IMR-90 (cell line): ENCODE results near the gene RNF17. TPM values are rescaled to one million over a fixed set of nuclear protein-coding genes. Genes with fewer than 3 reads are reported as not detected.

Experiments
- ATAC-seq: fragments of 200-7000 bp; cut with Tn5 transposase; 2 replicates; pipeline ENCODE4 v1.9.1; 2020; ENCODE audit warnings: low read depth, mild to moderate bottlenecking, moderate library complexity
- BruUV-seq: library from RNA; stranded (reverse); fragments of 400-500 nt; replicated peaks from 2 replicates; lab custom pipeline; 2021; lab: Mats Ljungman, UMichigan
- CTCF ChIA-PET: fragments of 300-600 bp; formaldehyde crosslinking; extraction: SDS; loops from one replicate; lab custom pipeline; 2021; ENCODE audit warnings: antibody characterized with exemption; lab: Yijun Ruan, JAX
- POLR2A ChIA-PET: fragments of 300-600 bp; sonication (Branson Sonifier 250); formaldehyde crosslinking; loops from one replicate; lab custom pipeline; 2022; ENCODE audit warnings: antibody characterized with exemption; ENCODE audit not compliant: unreplicated experiment; lab: Charles Lee
- DNase-seq: peaks from one replicate; pipeline ENCODE4 v3.0.0; 2013
- H2AFZ ChIP-seq: replicated peaks from 2 replicates; pipeline ENCODE3; 2013; ENCODE audit warnings: low read length, mild to moderate bottlenecking; ENCODE audit not compliant: poor library complexity
- H2AK5ac ChIP-seq: 2 replicates; pipeline ENCODE4 v1.6.1; 2013; ENCODE audit warnings: low read depth, low read length, inconsistent platforms
- H2AK9ac ChIP-seq: replicated peaks from 2 replicates; pipeline ENCODE3; 2013; ENCODE audit warnings: mild to moderate bottlenecking, low read depth, low read length, moderate library complexity; ENCODE audit not compliant: poor library complexity
- H2BK120ac ChIP-seq: 2 replicates; pipeline ENCODE4 v1.6.1; 2013; ENCODE audit warnings: low read depth, low read length, inconsistent platforms
- H2BK15ac ChIP-seq: 3 replicates; pipeline ENCODE4 v1.6.1; 2013; ENCODE audit warnings: low read depth, low read length, inconsistent platforms
- H2BK20ac ChIP-seq: 2 replicates; pipeline ENCODE4 v1.6.1; 2013; ENCODE audit warnings: low read depth, mild to moderate bottlenecking, inconsistent platforms, low read length, moderate library complexity
- H2BK5ac ChIP-seq: 2 replicates; pipeline ENCODE4 v1.6.1; 2013; ENCODE audit warnings: mild to moderate bottlenecking, low read depth, low read length, inconsistent platforms; ENCODE audit not compliant: poor library complexity, severe bottlenecking
- H3K14ac ChIP-seq: replicated peaks from 2 replicates; pipeline ENCODE4 v1.6.1; 2013; ENCODE audit warnings: low read depth, low read length, inconsistent platforms
- H3K18ac ChIP-seq: 2 replicates; pipeline ENCODE4 v1.6.1; 2013; ENCODE audit warnings: low read depth, low read length, control low read depth
- H3K23ac ChIP-seq: 2 replicates; pipeline ENCODE4 v1.6.1; 2013; ENCODE audit warnings: low read depth, low read length, inconsistent platforms
- H3K27ac ChIP-seq: 2 replicates; pipeline ENCODE4 v1.5.1; 2013; ENCODE audit warnings: mild to moderate bottlenecking, control low read depth, low read length; ENCODE audit not compliant: insufficient read depth
- H3K27me3 ChIP-seq: 2 replicates; pipeline ENCODE4 v1.6.1; 2013; ENCODE audit warnings: low read length; ENCODE audit not compliant: control insufficient read depth, insufficient read depth
- H3K36me3 ChIP-seq: 2 replicates; pipeline ENCODE4 v1.6.1; 2013; ENCODE audit warnings: low read length, mixed read lengths; ENCODE audit not compliant: control insufficient read depth, insufficient read depth
- H3K4ac ChIP-seq: 2 replicates; pipeline ENCODE4 v1.6.1; 2013; ENCODE audit warnings: low read depth, low read length, inconsistent platforms
- H3K4me1 ChIP-seq: 2 replicates; pipeline ENCODE4 v1.6.1; 2013; ENCODE audit warnings: low read length, mixed read lengths; ENCODE audit not compliant: control insufficient read depth, insufficient read depth
- H3K4me2 ChIP-seq: 2 replicates; pipeline ENCODE4 v1.6.1; 2013; ENCODE audit warnings: low read depth, mild to moderate bottlenecking, control low read depth, low read length, moderate library complexity
- H3K4me3 ChIP-seq: 2 replicates; pipeline ENCODE4 v1.5.1; 2013; ENCODE audit warnings: low read depth, mild to moderate bottlenecking, control low read depth, low read length, moderate library complexity; ENCODE audit not compliant: insufficient read depth
- H3K56ac ChIP-seq: 2 replicates; pipeline ENCODE4 v1.6.1; 2013; ENCODE audit warnings: low read length, inconsistent platforms; ENCODE audit not compliant: insufficient read depth; ENCODE audit errors: extremely low read depth
- H3K79me1 ChIP-seq, 2 experiments: 2 replicates each; pipeline ENCODE4 v1.6.1; 2013; ENCODE audit warnings: low read length in 2 of 2, inconsistent platforms in 1 of 2, low read depth in 1 of 2
- H3K9ac ChIP-seq: 2 replicates; pipeline ENCODE4 v1.6.1; 2013; ENCODE audit warnings: low read depth, low read length, control low read depth
- H3K9me1 ChIP-seq: 2 replicates; pipeline ENCODE4 v1.6.1; 2013; ENCODE audit warnings: low read length, inconsistent platforms; ENCODE audit not compliant: insufficient read depth
- H3K9me3 ChIP-seq: 2 replicates; pipeline ENCODE4 v1.6.1; 2013; ENCODE audit warnings: low read length; ENCODE audit not compliant: control insufficient read depth, insufficient read depth
- H4K20me1 ChIP-seq: 2 replicates; pipeline ENCODE4 v1.6.1; 2013; ENCODE audit warnings: low read length, inconsistent platforms; ENCODE audit not compliant: insufficient read depth
- H4K5ac ChIP-seq: 2 replicates; pipeline ENCODE4 v1.6.1; 2013; ENCODE audit warnings: mild to moderate bottlenecking, low read depth, low read length, control low read depth
- H4K8ac ChIP-seq, 2 experiments: 2 replicates each; pipeline ENCODE4 v1.6.1; 2013; ENCODE audit warnings: low read depth in 2 of 2, low read length in 2 of 2, control low read depth in 1 of 2, inconsistent platforms in 1 of 2
- H4K91ac ChIP-seq: 2 replicates; pipeline ENCODE4 v1.6.1; 2013; ENCODE audit warnings: low read depth, low read length, inconsistent platforms; ENCODE audit not compliant: insufficient read depth
- CEBPB ChIP-seq: IDR thresholded peaks from 2 replicates; pipeline ENCODE4 v1.6.1; 2012; ENCODE audit warnings: low read depth, low read length, improper control_type of control experiment
- POLR2A ChIP-seq: IDR thresholded peaks from 2 replicates; pipeline ENCODE4 v1.6.1; 2012; ENCODE audit warnings: mild to moderate bottlenecking, low read depth, low read length
- RAD21 ChIP-seq: IDR thresholded peaks from 2 replicates; pipeline ENCODE4 v1.6.1; 2012; ENCODE audit warnings: low read length, improper control_type of control experiment
- WGBS, 2 experiments: methylation state at CpG; one replicate each; pipeline versions ENCODE4 v1.1.5 to v1.1.7; 2013; ENCODE audit warnings: missing lambda C conversion rate in 2 of 2; ENCODE audit not compliant: insufficient read length in 1 of 2; ENCODE audit errors: extremely low coverage in 2 of 2; 5-methylcytosine and 5-hydroxymethylcytosine counted together
- dilution Hi-C: fragments of 300-500 bp; cut with HindIII; formaldehyde crosslinking; loops from one replicate; pipeline ENCODE4 v1.14.3; 2018; ENCODE audit warnings: low sequenced_read_pairs; ENCODE audit not compliant: unreplicated experiment
- in situ Hi-C: fragments of 300-500 bp; cut with MboI; formaldehyde crosslinking; loops from 3 replicates; pipeline ENCODE4 v1.14.3; 2019; ENCODE audit warnings: low sequenced_read_pairs, inconsistent platforms, mixed read lengths
- intact Hi-C: fragments of 100-400 bp; cut with micrococcal nuclease; formaldehyde crosslinking; loops from 2 replicates; pipeline ENCODE4 v1.10.0; 2022
- polyA plus RNA-seq, 3 experiments: library from polyadenylated mRNA; depleted of rRNA; stranded (reverse); fragments of >200 nt; gene quantifications; 2 replicates each; pipeline ENCODE4 v1.2.3, GENCODE V29; 2012; ENCODE audit warnings: low replicate concordance in 1 of 3
- total RNA-seq: library from RNA; depleted of rRNA; stranded (reverse); fragments of >200 nt; gene quantifications from 2 replicates; pipeline ENCODE4 v1.2.3, GENCODE V29; 2012
- TF ChIP-seq, protein P1 (sequence below): fragments of 150-350 bp; IDR thresholded peaks from 2 replicates; pipeline ENCODE4 v1.6.1; 2017; ENCODE audit warnings: mild to moderate bottlenecking, antibody characterized with exemption, low read length, low read depth

Gene RNF17
- total and polyA plus RNA-seq, 2 of the 4 experiments (the other 2 are of a cell fraction) = 0.03 to 0.18 TPM

DNA sequence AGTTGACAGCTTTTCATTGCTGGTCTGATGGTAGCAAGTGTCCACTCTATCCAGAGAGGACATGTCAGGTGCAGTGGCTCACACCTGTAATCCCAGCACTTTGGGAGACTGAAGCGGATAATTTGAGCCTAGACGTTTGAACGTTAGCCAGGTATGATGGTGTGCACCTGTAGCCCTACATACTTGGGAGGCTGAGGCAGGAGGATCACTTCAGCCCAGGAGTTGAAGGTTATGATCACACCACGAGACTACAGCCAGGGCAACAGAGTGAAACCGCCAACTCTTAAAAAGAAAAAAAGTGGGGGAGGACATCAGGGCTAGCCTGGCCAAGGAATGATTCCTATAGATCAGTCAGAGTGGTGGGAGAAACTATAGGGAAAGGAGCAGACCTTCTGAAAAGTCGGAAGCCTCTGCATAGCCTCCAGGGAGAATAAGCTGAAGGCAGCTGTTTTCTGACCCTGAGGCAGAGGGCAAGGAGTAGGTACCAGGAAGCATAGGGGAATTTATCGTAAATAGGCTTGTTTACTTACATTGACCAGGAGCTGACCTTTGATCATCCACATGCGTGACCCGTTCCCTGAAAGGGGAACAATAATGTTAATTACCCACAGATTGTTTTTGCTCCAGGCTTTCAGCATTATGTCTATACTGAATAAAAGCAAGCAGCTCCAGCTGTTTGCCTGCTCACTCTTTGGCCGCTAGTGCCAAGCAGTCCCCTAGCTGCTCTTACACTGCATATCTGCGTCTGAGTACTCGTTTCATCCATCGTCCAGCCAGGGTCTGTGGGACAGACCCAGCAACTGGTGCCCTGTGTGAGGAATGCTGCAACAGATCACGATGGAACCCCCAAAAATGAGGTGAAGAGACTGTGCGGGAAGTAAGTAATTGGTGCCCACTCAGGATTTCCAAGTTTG lies 161.6 kb downstream of the RNF17 start:
- CTCF ChIA-PET = no interaction called here
- no peak for ATAC-seq
- WGBS, 2 experiments = 89% methylated on average over 3 of the region's 15 CpGs; no CpG with 5 or more reads in 1 of the 2 experiments

More for the DNA sequence above, 161.6 kb downstream of the RNF17 start:
- no TSS peak for BruUV-seq
- Histone ChIP-seq H2BK20ac (no peak overlapping the region), H4K20me1 (no peaks in the 10 kb centered on the region), H4K91ac (no peak overlapping the region), H3K4me3 (no peak overlapping the region), H2AK9ac (no peak overlapping the region), H2AFZ (no peak overlapping the region), H2BK120ac (no peak overlapping the region), H3K4ac (no peak overlapping the region), H3K9me1 (no peaks in the 10 kb centered on the region), H3K27ac (no peak overlapping the region), H3K27me3 (peaks cover 12% of the 10 kb centered on the region), H3K4me1 (no peaks in the 10 kb centered on the region), H4K5ac (no peak overlapping the region), H3K23ac (no peak overlapping the region), H3K56ac (no peak overlapping the region), H3K4me2 (no peak overlapping the region), H4K8ac (no peak overlapping the region), H3K36me3 (no peaks in the 10 kb centered on the region), H2AK5ac (no peak overlapping the region), H3K79me1 (peaks cover 4 to 11% of the 10 kb centered on the region in 2 experiments), H3K18ac (no peak overlapping the region), H2BK15ac (no peak overlapping the region), H3K9ac (no peak overlapping the region), H3K9me3 (no peaks in the 10 kb centered on the region), H3K14ac (no peak overlapping the region), H2BK5ac (no peak overlapping the region)
- POLR2A ChIA-PET = no interaction called here
- dilution Hi-C loops = no loop called here
- no peak for DNase-seq
- intact Hi-C loops = no loop called here
- in situ Hi-C loops = no loop called here
- TF ChIP-seq RAD21 = no peak
- TF ChIP-seq, protein P1, sequence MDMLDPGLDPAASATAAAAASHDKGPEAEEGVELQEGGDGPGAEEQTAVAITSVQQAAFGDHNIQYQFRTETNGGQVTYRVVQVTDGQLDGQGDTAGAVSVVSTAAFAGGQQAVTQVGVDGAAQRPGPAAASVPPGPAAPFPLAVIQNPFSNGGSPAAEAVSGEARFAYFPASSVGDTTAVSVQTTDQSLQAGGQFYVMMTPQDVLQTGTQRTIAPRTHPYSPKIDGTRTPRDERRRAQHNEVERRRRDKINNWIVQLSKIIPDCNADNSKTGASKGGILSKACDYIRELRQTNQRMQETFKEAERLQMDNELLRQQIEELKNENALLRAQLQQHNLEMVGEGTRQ = no peak
- TF ChIP-seq CEBPB = no peak
- TF ChIP-seq POLR2A = no peak
